C4-2B (cell line): ENCODE measurements around the gene ARID5B.

ENCODE experiments used
- ZFX ChIP-seq: fragments of 450-650 bp; IDR thresholded peaks from 2 replicates; pipeline ENCODE4 v1.6.1; 2017
- TF ChIP-seq, protein P1 (sequence below): fragments of 450-650 bp; conservative IDR thresholded peaks from 2 replicates; pipeline ENCODE4 v1.5.1; 2017; ENCODE audit warnings: mild to moderate bottlenecking

DNA sequence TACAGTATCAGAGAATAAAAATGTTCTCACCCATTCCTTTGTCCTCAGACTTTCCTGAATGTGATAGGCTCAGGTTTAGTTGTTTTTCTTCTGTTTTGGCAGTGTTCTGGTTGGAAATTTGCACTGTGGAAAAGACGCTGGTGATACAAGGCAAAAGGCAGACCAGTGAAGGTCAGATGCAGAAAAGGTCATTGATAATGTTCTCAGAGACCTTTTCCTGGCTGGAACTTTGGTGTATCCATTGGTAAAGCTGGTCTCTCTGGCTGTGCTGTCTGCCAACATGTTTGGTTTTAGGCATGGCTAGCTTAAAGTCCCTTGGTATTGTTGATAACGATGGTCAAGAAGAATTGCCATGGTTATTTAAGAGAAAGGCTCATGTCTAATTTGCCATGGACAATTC, 11.5 kb downstream of the ARID5B start:
- TF ChIP-seq, protein P1, sequence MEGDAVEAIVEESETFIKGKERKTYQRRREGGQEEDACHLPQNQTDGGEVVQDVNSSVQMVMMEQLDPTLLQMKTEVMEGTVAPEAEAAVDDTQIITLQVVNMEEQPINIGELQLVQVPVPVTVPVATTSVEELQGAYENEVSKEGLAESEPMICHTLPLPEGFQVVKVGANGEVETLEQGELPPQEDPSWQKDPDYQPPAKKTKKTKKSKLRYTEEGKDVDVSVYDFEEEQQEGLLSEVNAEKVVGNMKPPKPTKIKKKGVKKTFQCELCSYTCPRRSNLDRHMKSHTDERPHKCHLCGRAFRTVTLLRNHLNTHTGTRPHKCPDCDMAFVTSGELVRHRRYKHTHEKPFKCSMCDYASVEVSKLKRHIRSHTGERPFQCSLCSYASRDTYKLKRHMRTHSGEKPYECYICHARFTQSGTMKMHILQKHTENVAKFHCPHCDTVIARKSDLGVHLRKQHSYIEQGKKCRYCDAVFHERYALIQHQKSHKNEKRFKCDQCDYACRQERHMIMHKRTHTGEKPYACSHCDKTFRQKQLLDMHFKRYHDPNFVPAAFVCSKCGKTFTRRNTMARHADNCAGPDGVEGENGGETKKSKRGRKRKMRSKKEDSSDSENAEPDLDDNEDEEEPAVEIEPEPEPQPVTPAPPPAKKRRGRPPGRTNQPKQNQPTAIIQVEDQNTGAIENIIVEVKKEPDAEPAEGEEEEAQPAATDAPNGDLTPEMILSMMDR: no peak
- no peak for TF ChIP-seq ZFX
